GM18870 (cell line): Measurements from ENCODE around the gene CNKSR3.
"Not testable (repeated sequence)": the region's sequence is repeated elsewhere in the genome, so short reads cannot be mapped to it uniquely, and the experiment has no call there.

Experiments
- ATAC-seq: cut with Tn5 transposase; IDR thresholded peaks from one replicate; pipeline ENCODE4 v1.9.1; 2021; ENCODE audit warnings: moderate library complexity; ENCODE audit not compliant: unreplicated experiment

CNKSR3 gene

GRCh38 chr6:154529957-154530356 lies 19.5 kb upstream of the CNKSR3 start:
- no peak for ATAC-seq

- no peak for ATAC-seq
Measured at GRCh38 chr6:154528310-154528915, 17.9 kb upstream of the CNKSR3 start.

DNA sequence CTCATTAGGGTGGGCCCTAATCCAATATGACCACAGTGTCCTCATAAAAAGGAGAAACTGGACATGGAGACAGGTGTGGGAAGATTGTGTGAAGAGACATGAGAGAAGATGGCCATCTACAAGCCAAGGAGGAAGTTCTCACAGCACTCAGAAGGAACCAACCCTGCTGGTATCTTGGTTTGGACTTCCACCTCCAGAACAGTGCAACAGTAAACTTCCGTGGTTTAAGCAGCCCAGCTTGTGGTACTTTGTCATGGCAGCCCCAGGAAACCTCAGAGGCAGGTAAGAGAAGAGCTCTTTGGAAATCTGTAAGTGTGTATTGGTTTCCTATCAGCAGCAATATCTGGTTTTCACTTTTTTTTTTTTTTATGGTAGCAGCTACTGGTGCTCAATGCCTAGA lies 16.5 kb upstream of the CNKSR3 start:
- ATAC-seq = no peak

- ATAC-seq = no peak
Measured at GRCh38 chr6:154522576-154522975, 12.1 kb upstream of the CNKSR3 start.

DNA sequence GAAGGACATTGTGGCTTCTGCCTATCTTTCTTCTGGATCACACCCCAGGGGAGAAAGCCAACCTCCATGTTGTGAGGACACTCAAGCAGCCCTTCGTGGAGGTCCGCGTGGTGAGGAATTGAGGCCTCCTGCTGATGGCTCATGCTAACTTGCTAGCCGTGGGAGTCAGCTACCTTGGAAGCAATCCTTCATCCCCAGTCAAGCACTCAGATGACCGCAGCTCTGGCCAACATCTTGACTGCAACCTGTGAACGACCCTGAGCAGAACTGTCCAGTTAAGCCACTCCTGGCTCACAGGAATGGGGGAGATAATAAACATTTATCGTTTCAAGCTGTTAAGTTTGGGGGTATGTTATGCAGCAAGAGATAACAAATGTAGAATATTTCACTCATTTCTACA lies 10.9 kb upstream of the CNKSR3 start:
- ATAC-seq = no peak

GRCh38 chr6:154520280-154520679 lies 9.8 kb upstream of the CNKSR3 start:
- ATAC-seq = no peak

GRCh38 chr6:154518396-154518795 lies 7.9 kb upstream of the CNKSR3 start:
- ATAC-seq = no peak

- no peak for ATAC-seq
Measured at GRCh38 chr6:154516276-154516675, 5.8 kb upstream of the CNKSR3 start.

DNA sequence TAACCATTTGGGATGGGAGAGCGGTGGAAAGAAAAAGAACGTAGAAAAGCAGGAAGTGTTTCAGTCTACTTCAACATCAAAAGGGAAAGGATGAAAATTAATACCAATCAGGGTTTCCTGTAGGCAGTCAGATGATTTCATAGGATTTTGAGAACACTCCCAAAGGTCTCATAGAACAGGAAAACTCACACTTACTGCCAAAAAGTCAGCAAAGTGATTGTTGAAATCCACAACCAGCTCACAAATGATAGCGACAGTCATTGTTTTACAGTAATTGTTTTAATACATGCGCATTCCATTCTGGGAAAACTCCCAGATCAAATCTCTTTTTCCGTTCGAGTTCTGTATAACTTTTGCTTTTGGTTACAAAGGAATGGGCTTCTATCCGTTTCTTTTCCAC lies 5.3 kb upstream of the CNKSR3 start:
- no peak for ATAC-seq

DNA sequence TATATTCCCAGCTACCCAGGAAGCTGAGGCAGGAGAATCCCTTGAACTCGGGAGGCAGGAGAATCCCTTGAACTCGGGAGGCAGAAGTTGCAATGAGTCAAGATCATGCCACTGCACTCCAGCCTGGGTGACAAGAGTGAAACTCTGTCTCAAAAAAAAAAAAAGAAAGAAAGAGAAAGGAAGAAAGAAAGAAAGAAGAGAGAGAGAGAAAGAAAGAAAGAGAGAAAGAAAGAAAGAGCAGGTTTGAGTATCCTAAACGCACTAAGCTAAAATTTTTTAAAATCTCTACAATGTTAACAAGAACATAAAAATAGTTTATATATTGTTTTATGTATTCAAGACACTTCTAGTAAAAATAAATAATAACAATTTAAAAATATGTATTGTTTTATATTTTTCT lies 4.6 kb upstream of the CNKSR3 start:
- not testable (repeated sequence) for ATAC-seq

GRCh38 chr6:154514481-154514880 lies 4.0 kb upstream of the CNKSR3 start:
- no peak for ATAC-seq

DNA sequence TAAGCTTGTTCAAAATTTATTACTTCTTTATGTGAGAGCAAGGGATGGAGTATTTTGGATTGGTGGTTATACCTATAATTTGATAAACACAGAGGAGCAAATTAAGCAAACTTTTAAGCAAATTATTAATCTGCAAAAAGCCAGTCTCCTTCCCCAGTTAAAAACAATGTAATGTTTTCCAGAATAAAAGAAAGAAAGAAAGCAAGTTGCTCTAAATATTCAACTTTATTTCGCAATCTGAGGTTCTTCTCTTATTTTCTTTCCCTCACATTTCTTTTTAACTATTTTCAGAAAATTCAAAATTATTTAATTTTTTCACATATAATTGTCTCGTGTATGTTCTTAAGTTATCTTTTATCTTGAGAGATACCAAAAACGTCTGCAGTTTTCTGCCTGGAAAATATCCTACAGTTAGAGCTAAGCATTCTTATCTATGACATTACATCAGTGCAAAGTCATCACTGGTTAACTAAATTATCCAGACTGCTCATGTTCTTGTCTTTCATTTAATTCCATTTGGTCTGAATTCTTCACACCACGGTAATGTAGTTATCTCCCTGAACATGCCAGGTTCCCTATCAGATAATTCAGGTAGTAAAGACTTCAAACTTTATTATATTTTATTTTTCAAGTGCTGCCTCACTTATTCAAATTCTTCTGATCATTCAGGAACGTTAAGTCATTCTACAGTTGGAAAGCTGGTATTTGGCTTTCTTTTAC lies 3.3 kb upstream of the CNKSR3 start:
- ATAC-seq = no peak

DNA sequence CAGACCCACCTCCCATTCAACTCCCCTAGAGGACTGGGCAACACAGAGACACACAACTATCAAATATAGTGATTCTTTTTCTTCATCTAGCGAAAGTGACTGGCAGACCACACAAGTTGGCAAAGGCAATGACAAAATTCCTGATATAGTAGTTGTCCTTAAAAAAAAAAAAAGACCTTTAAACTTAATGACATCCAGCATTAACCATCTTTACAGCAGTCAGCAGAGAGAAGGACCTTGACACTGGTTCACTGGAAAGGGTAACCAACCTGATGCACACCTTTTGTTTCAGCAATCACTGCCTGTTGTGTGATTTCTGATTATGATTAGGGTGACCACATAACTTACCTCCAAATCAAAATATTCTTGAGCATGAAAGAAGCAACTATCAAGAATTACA lies 1.7 kb upstream of the CNKSR3 start:
- ATAC-seq = no peak

GRCh38 chr6:154511791-154512190 lies 1.3 kb upstream of the CNKSR3 start:
- no peak for ATAC-seq

GRCh38 chr6:154509421-154510143 lies 903 bp downstream of the CNKSR3 start:
- ATAC-seq = peak; percentile 22

- ATAC-seq = no peak
Measured at GRCh38 chr6:154508573-154509375, 1.7 kb downstream of the CNKSR3 start.

DNA sequence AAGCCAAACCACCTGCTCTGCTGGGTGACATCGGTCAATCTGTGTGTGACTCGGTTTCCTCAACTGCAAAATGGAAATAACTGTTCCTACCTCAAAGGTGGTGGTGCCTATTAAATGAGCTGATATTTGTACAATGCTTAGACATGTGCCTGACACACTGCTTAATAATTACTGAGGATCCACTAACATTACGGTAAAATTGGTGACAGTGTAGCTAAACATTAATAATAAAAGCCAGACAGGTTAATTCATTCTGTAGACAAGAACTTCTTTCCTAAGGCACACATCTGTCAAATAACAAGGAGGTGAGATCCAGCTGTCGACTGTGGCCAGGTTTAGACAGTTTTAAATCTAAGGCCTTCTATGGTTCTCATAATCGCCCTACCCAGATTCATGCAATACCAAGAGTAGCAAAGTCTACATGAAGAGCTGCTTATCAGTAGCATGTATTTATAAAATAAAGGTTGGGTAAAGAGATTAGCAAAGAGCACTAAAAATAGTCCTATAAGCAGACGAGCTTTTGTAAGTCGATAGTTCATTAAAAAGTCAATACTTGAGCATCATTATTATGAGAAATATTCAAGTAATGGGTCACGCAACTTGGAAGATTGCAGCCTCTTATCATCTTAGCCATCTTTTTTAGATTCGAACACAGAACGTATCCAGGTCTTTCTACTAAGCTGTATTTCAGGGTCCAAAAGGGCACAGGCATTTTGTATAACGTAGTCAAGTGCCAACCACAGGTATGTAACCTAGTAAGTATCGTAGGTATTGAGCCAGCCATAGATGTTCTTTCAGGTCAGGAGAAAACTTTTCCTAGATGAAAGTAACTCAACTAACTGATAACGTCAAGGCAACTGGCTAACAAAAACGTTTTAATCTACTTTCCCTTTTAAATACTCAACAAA lies 3.2 kb downstream of the CNKSR3 start:
- ATAC-seq = no peak

GRCh38 chr6:154506582-154506981 lies 3.9 kb downstream of the CNKSR3 start:
- ATAC-seq = no peak

DNA sequence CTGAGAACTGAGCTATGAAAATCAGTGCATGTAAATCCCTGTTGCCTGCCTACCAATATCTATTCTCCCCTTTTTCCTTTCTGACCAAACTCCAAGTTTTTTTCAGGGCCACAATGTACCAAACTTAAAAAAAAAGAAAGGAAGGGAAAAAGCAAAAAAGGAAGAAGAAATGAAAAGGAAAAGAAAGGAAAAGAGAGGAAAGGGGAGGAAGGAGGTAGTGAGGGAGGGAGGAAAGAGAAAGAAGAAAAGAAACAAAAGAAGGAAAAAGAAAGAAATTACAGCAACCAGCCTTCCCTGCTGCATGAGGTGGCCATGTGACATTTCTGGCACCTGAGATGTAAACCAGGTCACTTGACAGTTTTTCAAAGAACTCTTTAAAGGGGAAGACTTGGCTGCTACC lies 4.4 kb downstream of the CNKSR3 start:
- ATAC-seq = no peak

DNA sequence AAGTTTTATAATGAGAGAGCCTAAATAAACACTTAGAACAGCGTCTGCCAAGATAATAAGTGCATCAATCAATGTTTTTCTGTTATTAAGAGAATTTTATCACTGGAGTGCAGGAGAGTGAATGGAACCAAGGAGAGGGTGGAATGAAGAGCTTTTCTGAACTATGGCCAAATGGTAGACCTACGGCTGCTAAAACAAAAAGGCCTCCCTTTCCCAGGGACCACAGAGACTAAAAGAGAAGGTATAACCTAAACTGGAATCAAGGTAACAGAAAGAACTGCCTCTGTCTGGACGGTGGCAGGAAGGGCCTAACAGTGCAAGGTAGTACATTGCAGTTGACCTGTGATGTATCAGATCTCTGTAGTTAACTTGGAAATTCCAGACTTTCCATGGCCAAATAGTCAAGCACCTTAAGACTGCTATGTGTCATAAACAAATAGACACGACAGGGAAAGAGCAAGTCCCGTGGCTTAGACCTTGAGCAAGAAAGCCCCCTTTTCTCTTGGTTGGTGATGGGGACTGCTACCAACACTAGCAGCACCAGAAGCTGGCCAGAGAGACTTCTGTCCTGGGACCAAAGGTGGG lies 5.5 kb downstream of the CNKSR3 start:
- ATAC-seq = no peak
